T-helper 2 cell treated with Interferon-gamma antibody and Interleukin-4, amounts not matched to agents 5 μg/mL and 100 μg/mL, for 36 hours (primary cell): ENCODE measurements around the gene GRHPR.
"Not testable (repeated sequence)": the region's sequence is repeated elsewhere in the genome, so short reads cannot be mapped to it uniquely, and the experiment has no call there.

Experiments
- DNase-seq: peaks from one replicate; pipeline ENCODE4 v3.0.0; 2021; ENCODE audit warnings: low spot score
- H3K27ac Mint-ChIP-seq: one replicate; pipeline ENCODE4 v1.8.0; 2021; ENCODE audit warnings: mild to moderate bottlenecking, mixed read lengths
- H3K27me3 Mint-ChIP-seq: one replicate; pipeline ENCODE4 v1.8.0; 2021; ENCODE audit warnings: low read depth, mixed read lengths
- H3K36me3 Mint-ChIP-seq: one replicate; pipeline ENCODE4 v1.8.0; 2021; ENCODE audit warnings: low read depth, mixed read lengths
- H3K4me1 Mint-ChIP-seq: one replicate; pipeline ENCODE4 v1.8.0; 2021; ENCODE audit warnings: low read depth, mixed read lengths
- H3K4me3 Mint-ChIP-seq: one replicate; pipeline ENCODE4 v1.8.0; 2022; ENCODE audit warnings: mild to moderate bottlenecking, moderate library complexity, mixed read lengths
- H3K9me3 Mint-ChIP-seq: one replicate; pipeline ENCODE4 v1.8.0; 2021; ENCODE audit warnings: mixed read lengths

Gene GRHPR

GRCh38 chr9:37421914-37422288, 595 bp upstream of the GRHPR start:
- H3K9me3 Mint-ChIP-seq = no peaks in the 10 kb centered on the region
- peak overlapping the region; percentile 94 for H3K4me3 Mint-ChIP-seq
- peaks cover 16% of the 10 kb centered on the region for H3K4me1 Mint-ChIP-seq
- no peak for DNase-seq
- peaks cover 9% of the 10 kb centered on the region for H3K36me3 Mint-ChIP-seq
- H3K27me3 Mint-ChIP-seq = no peaks in the 10 kb centered on the region
- H3K27ac Mint-ChIP-seq = peak overlapping the region; percentile 91

GRCh38 chr9:37423508-37423907, 1.0 kb downstream of the GRHPR start:
- Mint-ChIP-seq H3K27ac (peak overlapping the region; percentile 91), H3K4me3 (peak overlapping the region; percentile 94), H3K4me1 (peaks cover 16% of the 10 kb centered on the region)

GRCh38 chr9:37424204-37424685, 1.7 kb downstream of the GRHPR start:
- H3K27ac Mint-ChIP-seq = no peak overlapping the region
- no peaks in the 10 kb centered on the region for H3K9me3 Mint-ChIP-seq
- no peaks in the 10 kb centered on the region for H3K27me3 Mint-ChIP-seq
- H3K36me3 Mint-ChIP-seq = peaks cover 13% of the 10 kb centered on the region
- peaks cover 16% of the 10 kb centered on the region for H3K4me1 Mint-ChIP-seq
- H3K4me3 Mint-ChIP-seq = peak overlapping the region; percentile 94
- DNase-seq = no peak

More at GRCh38 chr9:37423508-37423907, 1.0 kb downstream of the GRHPR start:
- H3K9me3 Mint-ChIP-seq = no peaks in the 10 kb centered on the region
- H3K27me3 Mint-ChIP-seq = no peaks in the 10 kb centered on the region
- DNase-seq = no peak
- peaks cover 12% of the 10 kb centered on the region for H3K36me3 Mint-ChIP-seq

GRCh38 chr9:37424686-37425297, 2.3 kb downstream of the GRHPR start:
- no peak for DNase-seq
- no peak overlapping the region for H3K4me3 Mint-ChIP-seq
- H3K27ac Mint-ChIP-seq = no peak overlapping the region
- no peaks in the 10 kb centered on the region for H3K9me3 Mint-ChIP-seq
- peaks cover 16% of the 10 kb centered on the region for H3K4me1 Mint-ChIP-seq
- H3K27me3 Mint-ChIP-seq = no peaks in the 10 kb centered on the region
- H3K36me3 Mint-ChIP-seq = peaks cover 13% of the 10 kb centered on the region

- H3K4me1 Mint-ChIP-seq = peaks cover 16% of the 10 kb centered on the region
- no peak overlapping the region for H3K27ac Mint-ChIP-seq
- DNase-seq = no peak
- peaks cover 13% of the 10 kb centered on the region for H3K36me3 Mint-ChIP-seq
- no peak overlapping the region for H3K4me3 Mint-ChIP-seq
- H3K9me3 Mint-ChIP-seq = no peaks in the 10 kb centered on the region
- no peaks in the 10 kb centered on the region for H3K27me3 Mint-ChIP-seq
These were observed 2.8 kb downstream of the GRHPR start for GRCh38 chr9:37425298-37425752.

- H3K9me3 Mint-ChIP-seq, H3K4me3 Mint-ChIP-seq, H3K27me3 Mint-ChIP-seq, H3K27ac Mint-ChIP-seq, DNase-seq: not testable (repeated sequence)
- Mint-ChIP-seq H3K4me1 (peaks cover 16% of the 10 kb centered on the region), H3K36me3 (peaks cover 13% of the 10 kb centered on the region)
These were observed 3.9 kb downstream of the GRHPR start for GRCh38 chr9:37426431-37426830.

- H3K9me3 Mint-ChIP-seq = no peaks in the 10 kb centered on the region
- no peaks in the 10 kb centered on the region for H3K27me3 Mint-ChIP-seq
- H3K4me3 Mint-ChIP-seq = no peak overlapping the region
- peaks cover 13% of the 10 kb centered on the region for H3K36me3 Mint-ChIP-seq
- DNase-seq = no peak
- no peak overlapping the region for H3K27ac Mint-ChIP-seq
- H3K4me1 Mint-ChIP-seq = peaks cover 16% of the 10 kb centered on the region
These were observed 4.3 kb downstream of the GRHPR start for GRCh38 chr9:37426846-37427245.

- no peaks in the 10 kb centered on the region for H3K27me3 Mint-ChIP-seq
- H3K4me1 Mint-ChIP-seq = peaks cover 11% of the 10 kb centered on the region
- peaks cover 11% of the 10 kb centered on the region for H3K36me3 Mint-ChIP-seq
- H3K4me3 Mint-ChIP-seq = no peak overlapping the region
- H3K9me3 Mint-ChIP-seq = no peaks in the 10 kb centered on the region
- no peak overlapping the region for H3K27ac Mint-ChIP-seq
- DNase-seq = no peak
These were observed 5.8 kb downstream of the GRHPR start for GRCh38 chr9:37428345-37428744.

- peaks cover 5% of the 10 kb centered on the region for H3K4me1 Mint-ChIP-seq
- no peak overlapping the region for H3K4me3 Mint-ChIP-seq
- H3K27ac Mint-ChIP-seq = no peak overlapping the region
- H3K27me3 Mint-ChIP-seq = no peaks in the 10 kb centered on the region
- peaks cover 11% of the 10 kb centered on the region for H3K36me3 Mint-ChIP-seq
- DNase-seq = no peak
- no peaks in the 10 kb centered on the region for H3K9me3 Mint-ChIP-seq
These were observed 7.2 kb downstream of the GRHPR start for GRCh38 chr9:37429441-37430285.

- Mint-ChIP-seq H3K27me3 (no peaks in the 10 kb centered on the region), H3K9me3 (no peaks in the 10 kb centered on the region), H3K4me3 (no peak overlapping the region), H3K4me1 (peaks cover 2% of the 10 kb centered on the region), H3K36me3 (peaks cover 13% of the 10 kb centered on the region), H3K27ac (no peak overlapping the region)
- no peak for DNase-seq
These were observed 8.5 kb downstream of the GRHPR start for GRCh38 chr9:37430841-37431597.

GRCh38 chr9:37432020-37432419, 9.5 kb downstream of the GRHPR start:
- no peak for DNase-seq
- Mint-ChIP-seq H3K27ac (no peak overlapping the region), H3K4me3 (no peak overlapping the region), H3K36me3 (peaks cover 12% of the 10 kb centered on the region), H3K4me1 (peaks cover 2% of the 10 kb centered on the region), H3K27me3 (no peaks in the 10 kb centered on the region), H3K9me3 (no peaks in the 10 kb centered on the region)

- Mint-ChIP-seq H3K4me3 (no peak overlapping the region), H3K36me3 (peaks cover 18% of the 10 kb centered on the region), H3K9me3 (no peaks in the 10 kb centered on the region), H3K27ac (no peak overlapping the region), H3K27me3 (no peaks in the 10 kb centered on the region), H3K4me1 (peaks cover 2% of the 10 kb centered on the region)
- DNase-seq = no peak
These were observed 11.4 kb downstream of the GRHPR start for GRCh38 chr9:37433867-37434371.

GRCh38 chr9:37436540-37436939, 14.0 kb downstream of the GRHPR start:
- Mint-ChIP-seq H3K4me1 (peaks cover 2% of the 10 kb centered on the region), H3K27ac (no peak overlapping the region), H3K36me3 (peaks cover 31% of the 10 kb centered on the region), H3K27me3 (no peaks in the 10 kb centered on the region), H3K4me3 (no peak overlapping the region), H3K9me3 (no peaks in the 10 kb centered on the region)
- DNase-seq = no peak

- Mint-ChIP-seq H3K36me3 (peaks cover 36% of the 10 kb centered on the region), H3K4me3 (no peak overlapping the region)
These were observed 14.5 kb downstream of the GRHPR start for GRCh38 chr9:37437010-37437409.

More at GRCh38 chr9:37437010-37437409, 14.5 kb downstream of the GRHPR start:
- Mint-ChIP-seq H3K27ac (no peak overlapping the region), H3K9me3 (no peaks in the 10 kb centered on the region), H3K27me3 (no peaks in the 10 kb centered on the region), H3K4me1 (peaks cover 2% of the 10 kb centered on the region)
- DNase-seq = no peak
